A549 (cell line): ENCODE data around the gene GRIP1. TPM values are rescaled to one million over a fixed set of nuclear protein-coding genes. Genes with fewer than 3 reads are reported as not detected.

ENCODE experiments used
- ATAC-seq, 2 experiments: fragments of 200-7000 bp in 1 of 2; fragments of >200 bp in 1 of 2; cut with Nextera tagmentation in 1 of 2; cut with Tn5 transposase in 1 of 2; 3 replicates each; pipeline versions ENCODE4 v1.8.0 to v1.9.1; 2018 to 2020; ENCODE audit warnings: mild to moderate bottlenecking in 1 of 2, moderate library complexity in 1 of 2
- CTCF ChIA-PET: fragments of 300-600 bp; sonication (Branson Sonifier 250); formaldehyde crosslinking; extraction: SDS; loops from one replicate; lab custom pipeline; 2021; ENCODE audit warnings: antibody characterized with exemption, inconsistent platforms; lab: Yijun Ruan, JAX
- POLR2A ChIA-PET: fragments of 350-600 bp; formaldehyde crosslinking; extraction: SDS; loops from one replicate; lab custom pipeline; 2021; ENCODE audit warnings: antibody characterized with exemption, inconsistent platforms; lab: Yijun Ruan, JAX
- DNase-seq, 2 experiments: peaks; one replicate each; pipeline versions ENCODE4 v3.0.0 to v3.0.0-alpha.2; 2011 to 2016; ENCODE audit warnings: low read depth in 1 of 2, low spot score in 1 of 2
- FAIRE-seq: peaks from 2 replicates; lab custom pipeline; 2011; peaks lifted over from hg19 to GRCh38; lab: Jason Lieb, UNC
- H3K27ac ChIP-seq, 2 experiments: fragments of >200 bp; sonication (Bioruptor Twin); formaldehyde crosslinking; 3 replicates each; pipeline ENCODE4 v1.5.1; 2016 to 2017
- H3K4me1 ChIP-seq: fragments of >200 bp; sonication (Bioruptor Twin); formaldehyde crosslinking; 3 replicates; pipeline ENCODE4 v1.6.1; 2016
- H3K4me2 ChIP-seq: fragments of >200 bp; sonication (Bioruptor Twin); formaldehyde crosslinking; 3 replicates; pipeline ENCODE4 v1.6.1; 2016
- H3K4me3 ChIP-seq: fragments of >200 bp; sonication (Bioruptor Twin); formaldehyde crosslinking; 3 replicates; pipeline ENCODE4 v1.5.1; 2016
- H3K9me3 ChIP-seq: fragments of >200 bp; sonication (Bioruptor Twin); formaldehyde crosslinking; 3 replicates; pipeline ENCODE4 v1.6.1; 2016
- BCL3 ChIP-seq: fragments of >200 bp; sonication (Bioruptor Twin); formaldehyde crosslinking; IDR thresholded peaks from 3 replicates; pipeline ENCODE4 v1.6.1; 2016
- CBX2 ChIP-seq: fragments of 200-600 bp; sonication (generic); IDR thresholded peaks from 2 replicates; pipeline ENCODE4 v1.6.1; 2016; ENCODE audit warnings: low read depth, mild to moderate bottlenecking, borderline replicate concordance
- CBX8 ChIP-seq: fragments of 200-600 bp; sonication (generic); IDR thresholded peaks from 2 replicates; pipeline ENCODE4 v1.6.1; 2016
- CHD2 ChIP-seq: fragments of 150-350 bp; IDR thresholded peaks from 2 replicates; pipeline ENCODE4 v1.6.1; 2014; ENCODE audit warnings: low read length; ENCODE audit not compliant: partially characterized antibody
- CHD4 ChIP-seq: fragments of 200-600 bp; sonication (generic); IDR thresholded peaks from 2 replicates; pipeline ENCODE4 v1.6.1; 2016; ENCODE audit warnings: antibody characterized with exemption, mild to moderate bottlenecking, borderline replicate concordance
- CTCF ChIP-seq: fragments of >200 bp; sonication (Bioruptor Twin); formaldehyde crosslinking; IDR thresholded peaks from 3 replicates; pipeline ENCODE4 v1.5.1; 2016
- E2F6 ChIP-seq: IDR thresholded peaks from 2 replicates; pipeline ENCODE4 v1.6.1; 2012; ENCODE audit warnings: low read depth, borderline replicate concordance
- EP300 ChIP-seq, 2 experiments: fragments of >200 bp; sonication (Bioruptor Twin); formaldehyde crosslinking; IDR thresholded peaks; 2 replicates in 1 of 2; 3 replicates in 1 of 2; pipeline ENCODE4 v1.6.1; 2016 to 2017
- ESRRA ChIP-seq: fragments of 150-350 bp; IDR thresholded peaks from 2 replicates; pipeline ENCODE4 v1.6.1; 2014; ENCODE audit warnings: mild to moderate bottlenecking, low read length, borderline replicate concordance
- FOSB ChIP-seq: fragments of 250-450 bp; sonication (Bioruptor Pico); IDR thresholded peaks from 2 replicates; pipeline ENCODE4 v1.5.0; 2020; ENCODE audit warnings: mild to moderate bottlenecking, moderate library complexity
- FOXS1 ChIP-seq: fragments of 250-450 bp; sonication (Bioruptor Pico); IDR thresholded peaks from 2 replicates; pipeline ENCODE4 v1.5.0; 2020; ENCODE audit warnings: mild to moderate bottlenecking, moderate library complexity
- HDAC2 ChIP-seq: fragments of 200-600 bp; sonication (generic); IDR thresholded peaks from 2 replicates; pipeline ENCODE4 v1.6.1; 2016
- HEYL ChIP-seq: fragments of 250-450 bp; sonication (Bioruptor Pico); IDR thresholded peaks from 2 replicates; pipeline ENCODE4 v1.8.0; 2021; ENCODE audit warnings: mild to moderate bottlenecking, moderate library complexity
- HMGXB4 ChIP-seq: fragments of 250-450 bp; sonication (Bioruptor Pico); IDR thresholded peaks from 2 replicates; pipeline ENCODE4 v1.5.0; 2021; ENCODE audit warnings: mild to moderate bottlenecking, moderate library complexity, borderline replicate concordance
- HOXA7 ChIP-seq: fragments of 250-450 bp; sonication (Bioruptor Pico); IDR thresholded peaks from 2 replicates; pipeline ENCODE4 v1.5.0; 2020; ENCODE audit warnings: mild to moderate bottlenecking, moderate library complexity
- HOXB13 ChIP-seq: fragments of 250-450 bp; sonication (Bioruptor Pico); IDR thresholded peaks from 2 replicates; pipeline ENCODE4 v1.5.0; 2020; ENCODE audit warnings: low read depth, mild to moderate bottlenecking, moderate library complexity
- KDM1A ChIP-seq: fragments of 200-600 bp; sonication (generic); IDR thresholded peaks from 2 replicates; pipeline ENCODE4 v1.6.1; 2016; ENCODE audit warnings: low read depth, mild to moderate bottlenecking
- NR3C1 ChIP-seq: fragments of >200 bp; sonication (Bioruptor Twin); formaldehyde crosslinking; IDR thresholded peaks from 3 replicates; pipeline ENCODE4 v1.6.1; 2017
- POLR2A ChIP-seq: IDR thresholded peaks from 2 replicates; pipeline ENCODE4 v1.6.1; 2012; ENCODE audit warnings: mild to moderate bottlenecking, low read length
- RAD21 ChIP-seq, 2 experiments: fragments of >200 bp in 1 of 2; sonication (Bioruptor Twin) in 1 of 2; formaldehyde crosslinking in 1 of 2; IDR thresholded peaks in 1 of 2; conservative IDR thresholded peaks in 1 of 2; 2 replicates in 1 of 2; 3 replicates in 1 of 2; pipeline ENCODE4 v1.6.1; 2012 to 2018; ENCODE audit warnings: inconsistent platforms in 1 of 2
- RARB ChIP-seq: fragments of 250-450 bp; sonication (Bioruptor Pico); IDR thresholded peaks from 2 replicates; pipeline ENCODE4 v1.8.0; 2021; ENCODE audit warnings: mild to moderate bottlenecking, moderate library complexity
- RFX5 ChIP-seq: fragments of 450-650 bp; IDR thresholded peaks from 2 replicates; pipeline ENCODE4 v1.7.1; 2014; ENCODE audit warnings: antibody characterized with exemption, mild to moderate bottlenecking, moderate library complexity
- SMC3 ChIP-seq: fragments of >200 bp; sonication (Bioruptor Twin); formaldehyde crosslinking; IDR thresholded peaks from 3 replicates; pipeline ENCODE4 v1.6.1; 2018; ENCODE audit warnings: inconsistent platforms
- SREBF2 ChIP-seq: fragments of 450-650 bp; IDR thresholded peaks from 2 replicates; pipeline ENCODE4 v1.6.1; 2014; ENCODE audit warnings: mild to moderate bottlenecking, moderate library complexity
- TFCP2L1 ChIP-seq: fragments of 250-450 bp; sonication (Bioruptor Pico); IDR thresholded peaks from 2 replicates; pipeline ENCODE4 v1.5.0; 2021; ENCODE audit warnings: mild to moderate bottlenecking
- USF2 ChIP-seq: fragments of 450-650 bp; IDR thresholded peaks from 2 replicates; pipeline ENCODE4 v1.6.1; 2014; ENCODE audit warnings: antibody characterized with exemption
- ZC3H11A ChIP-seq: fragments of 450-650 bp; IDR thresholded peaks from 2 replicates; pipeline ENCODE4 v1.6.1; 2014; ENCODE audit warnings: antibody characterized with exemption, mild to moderate bottlenecking
- ZFP36 ChIP-seq: fragments of 450-650 bp; IDR thresholded peaks from 2 replicates; pipeline ENCODE4 v1.6.1; 2014; ENCODE audit warnings: borderline replicate concordance; ENCODE audit not compliant: partially characterized antibody
- ZNF302 ChIP-seq: fragments of 250-450 bp; sonication (Bioruptor Pico); IDR thresholded peaks from 2 replicates; pipeline ENCODE4 v1.9.0; 2021; ENCODE audit warnings: inconsistent platforms, mild to moderate bottlenecking, moderate library complexity
- WGBS: methylation state at CpG from one replicate; pipeline ENCODE4 v1.1.6; 2017; ENCODE audit errors: missing lambda C conversion rate; 5-methylcytosine and 5-hydroxymethylcytosine counted together
- polyA plus RNA-seq, 4 experiments: library from polyadenylated mRNA; depleted of rRNA in 3 of 4; stranded (reverse); fragments of >200 nt; fragmentation: RNase III in 1 of 4; extraction: RNeasy Plus Mini Kit Qiagen cat#74134 plus additional on column Dnase treatment in 1 of 4; gene quantifications; 2 replicates in 3 of 4; 3 replicates in 1 of 4; pipeline ENCODE4 v1.2.3, GENCODE V29; 2011 to 2017

The GRIP1 gene
- polyA plus RNA-seq, 2 of the 4 experiments (the other 2 are of a cell fraction): 4.6 to 5.8 TPM

- ChIA-PET CTCF (interaction anchor here (0.6 to 3.1 kb wide), 19 partner anchors 11 to 1803 kb away, joined by 3 to 27 read pairs (median 4); no protein-coding TSS in a partner anchor), POLR2A (interaction anchor here (0.7 kb wide), 1 partner anchor 526 kb away, joined by 3 read pairs; no protein-coding TSS in a partner anchor)
- FAIRE-seq (no peak), ATAC-seq (no peak), DNase-seq (no peak)
- Histone ChIP-seq H3K27ac (no peak overlapping the region), H3K9me3 (no peaks in the 10 kb centered on the region), H3K4me1 (no peaks in the 10 kb centered on the region), H3K4me2 (no peak overlapping the region), H3K4me3 (no peak overlapping the region)
- 29% methylated on average over 5 of the region's 5 CpGs for WGBS
- no peak for TF ChIP-seq E2F6
- TF ChIP-seq POLR2A: no peak
- no peak for TF ChIP-seq HEYL
- no peak for TF ChIP-seq ZFP36
- TF ChIP-seq HDAC2: no peak
- TF ChIP-seq ZC3H11A: no peak
- no peak for TF ChIP-seq FOSB
These were observed 16.1 kb upstream of the GRIP1 start for GRCh38 chr12:66694666-66695613.

- CTCF ChIA-PET: interaction anchor here (0.6 to 3.1 kb wide), 19 partner anchors 10 to 581 kb away, joined by 3 to 27 read pairs (median 5); partner anchors contain the start of gene TMBIM4
These were observed 15.1 kb upstream of the GRIP1 start for GRCh38 chr12:66693901-66694513.

More at GRCh38 chr12:66693901-66694513, 15.1 kb upstream of the GRIP1 start:
- no peak overlapping the region for H3K4me3 ChIP-seq
- H3K9me3 ChIP-seq: no peaks in the 10 kb centered on the region
- FAIRE-seq (no peak), ATAC-seq (peak; percentile 95 to 98), DNase-seq (peak; percentile 48 to 80)
- TF ChIP-seq ZC3H11A: no peak
- TF ChIP-seq RAD21 (conservative IDR thresholded peaks at IDR 0.05 in 1 of 2, IDR thresholded peaks at IDR 0.05 in 1 of 2): peak; percentile 70 to 71
- no peak for TF ChIP-seq CHD2
- no peak for TF ChIP-seq ZNF302 (CRISPR knock-in tag)
- no peak for TF ChIP-seq CHD4
- TF ChIP-seq HOXB13 (CRISPR knock-in tag): no peak
- peak; percentile 70 for TF ChIP-seq SMC3
- TF ChIP-seq ESRRA: no peak
- TF ChIP-seq RFX5: no peak
- no peak for TF ChIP-seq POLR2A
- no peak for TF ChIP-seq CBX8
- no peak for TF ChIP-seq KDM1A
- no peak for TF ChIP-seq FOSB
- no peak for TF ChIP-seq HMGXB4 (CRISPR knock-in tag)
- no peak for TF ChIP-seq TFCP2L1
- TF ChIP-seq SREBF2: no peak
- no peak for TF ChIP-seq CBX2
- TF ChIP-seq FOXS1 (CRISPR knock-in tag): no peak
- TF ChIP-seq BCL3: no peak
- no peak for TF ChIP-seq USF2
- TF ChIP-seq CTCF: peak; percentile 68
- no peak for TF ChIP-seq RARB (CRISPR knock-in tag)
- no peak for TF ChIP-seq HOXA7 (CRISPR knock-in tag)
- TF ChIP-seq EP300 (IDR thresholded peaks at IDR 0.05): no peak
- TF ChIP-seq NR3C1: no peak
- 0% methylated on average over 1 of the region's 1 CpG for WGBS
- no peaks in the 10 kb centered on the region for H3K4me1 ChIP-seq
- H3K27ac ChIP-seq: no peak overlapping the region
- POLR2A ChIA-PET: no interaction called here
- no peak overlapping the region for H3K4me2 ChIP-seq
